OCI-LY3 (cell line): ENCODE measurements around the gene B4GALT6.
A peak's percentile ranks its signal among the peaks of the same experiment; 100 is the strongest.

ENCODE experiments used
- H2AFZ ChIP-seq: fragments of 200-600, 300-600 bp; shearing (Covaris generic); 2 replicates; pipeline ENCODE4 v1.6.0; 2014; ENCODE audit warnings: antibody characterized with exemption, low read depth, low read length
- H3K27ac ChIP-seq: fragments of 200-600, 300-600 bp; sonication (generic); 2 replicates; pipeline ENCODE4 v1.5.1; 2014; ENCODE audit warnings: mild to moderate bottlenecking, low read length, moderate library complexity, mixed read lengths
- H3K27me3 ChIP-seq: fragments of 200-600, 300-600 bp; sonication (generic); 2 replicates; pipeline ENCODE4 v1.6.1; 2014; ENCODE audit warnings: low read depth, low read length, mixed read lengths
- H3K36me3 ChIP-seq: fragments of 200-600, 300-600 bp; sonication (generic); replicated peaks from 2 replicates; pipeline ENCODE3; 2014; ENCODE audit warnings: low read depth, low read length, mixed read lengths
- H3K4me1 ChIP-seq: fragments of 300-600, 200-600 bp; sonication (generic); 2 replicates; pipeline ENCODE4 v1.6.1; 2014; ENCODE audit warnings: low read length, mixed read lengths
- H3K4me2 ChIP-seq: fragments of 200-600, 300-600 bp; sonication (generic); 2 replicates; pipeline ENCODE4 v1.6.1; 2014; ENCODE audit warnings: low read length, mixed read lengths
- H3K4me3 ChIP-seq: fragments of 300-600, 200-600 bp; sonication (generic); 2 replicates; pipeline ENCODE4 v1.5.1; 2014; ENCODE audit warnings: antibody characterized with exemption, mild to moderate bottlenecking, low read length, moderate library complexity
- H3K79me2 ChIP-seq: fragments of 300-600, 200-600 bp; shearing (Covaris generic); 2 replicates; pipeline ENCODE4 v1.6.1; 2014; ENCODE audit warnings: mild to moderate bottlenecking, low read length, mixed read lengths
- H3K9ac ChIP-seq: fragments of 300-600, 200-600 bp; shearing (Covaris generic); 2 replicates; pipeline ENCODE4 v1.6.0; 2014; ENCODE audit warnings: mild to moderate bottlenecking, low read length, moderate library complexity
- H3K9me3 ChIP-seq: fragments of 200-600, 300-600 bp; shearing (Covaris generic); 2 replicates; pipeline ENCODE4 v1.6.1; 2014; ENCODE audit warnings: low read length, mixed read lengths; ENCODE audit not compliant: insufficient read depth
- H4K20me1 ChIP-seq: fragments of 200-600, 300-600 bp; sonication (generic); 2 replicates; pipeline ENCODE4 v1.6.1; 2016; ENCODE audit warnings: low read length, mixed read lengths; ENCODE audit not compliant: insufficient read depth
- EZH2phosphoT487 ChIP-seq: fragments of 200-600 bp; shearing (Covaris generic); IDR thresholded peaks from 2 replicates; pipeline ENCODE4 v1.6.1; 2018; ENCODE audit warnings: antibody characterized with exemption, mixed run types, low read depth
- TF ChIP-seq, protein P1 (sequence below): fragments of 200-600, 300-600 bp; sonication (generic); IDR thresholded peaks from 2 replicates; pipeline ENCODE4 v1.5.1; 2014; ENCODE audit warnings: antibody characterized with exemption, low read length, low read depth

B4GALT6 gene

DNA sequence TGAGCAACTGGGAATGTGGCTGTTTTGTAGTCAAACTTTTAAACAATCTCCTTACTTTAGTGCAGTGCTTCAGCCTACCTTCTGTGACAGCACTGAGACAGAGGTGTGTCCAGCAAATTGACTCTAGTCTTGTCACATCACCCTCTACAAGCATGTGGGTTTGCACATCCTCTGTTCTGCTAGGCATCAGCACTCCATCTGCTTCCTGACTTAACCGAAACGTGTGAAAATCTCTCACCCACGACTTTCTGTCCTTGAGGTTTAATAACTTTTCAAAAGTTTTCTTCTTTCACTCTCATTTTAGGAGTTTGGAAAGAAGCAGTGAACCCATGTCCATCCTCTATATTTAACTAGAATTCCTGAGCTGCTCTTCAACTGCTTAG, 50.1 kb downstream of the B4GALT6 start:
- Histone ChIP-seq H3K36me3 (peaks cover 8% of the 10 kb centered on the region), H2AFZ (no peak overlapping the region), H3K9me3 (no peaks in the 10 kb centered on the region), H3K27me3 (no peaks in the 10 kb centered on the region), H3K27ac (no peak overlapping the region), H4K20me1 (no peaks in the 10 kb centered on the region), H3K4me2 (no peak overlapping the region), H3K9ac (no peak overlapping the region), H3K4me1 (peaks cover 24% of the 10 kb centered on the region), H3K4me3 (no peak overlapping the region), H3K79me2 (no peaks in the 10 kb centered on the region)
- TF ChIP-seq EZH2phosphoT487, result no peak
- TF ChIP-seq, protein P1, sequence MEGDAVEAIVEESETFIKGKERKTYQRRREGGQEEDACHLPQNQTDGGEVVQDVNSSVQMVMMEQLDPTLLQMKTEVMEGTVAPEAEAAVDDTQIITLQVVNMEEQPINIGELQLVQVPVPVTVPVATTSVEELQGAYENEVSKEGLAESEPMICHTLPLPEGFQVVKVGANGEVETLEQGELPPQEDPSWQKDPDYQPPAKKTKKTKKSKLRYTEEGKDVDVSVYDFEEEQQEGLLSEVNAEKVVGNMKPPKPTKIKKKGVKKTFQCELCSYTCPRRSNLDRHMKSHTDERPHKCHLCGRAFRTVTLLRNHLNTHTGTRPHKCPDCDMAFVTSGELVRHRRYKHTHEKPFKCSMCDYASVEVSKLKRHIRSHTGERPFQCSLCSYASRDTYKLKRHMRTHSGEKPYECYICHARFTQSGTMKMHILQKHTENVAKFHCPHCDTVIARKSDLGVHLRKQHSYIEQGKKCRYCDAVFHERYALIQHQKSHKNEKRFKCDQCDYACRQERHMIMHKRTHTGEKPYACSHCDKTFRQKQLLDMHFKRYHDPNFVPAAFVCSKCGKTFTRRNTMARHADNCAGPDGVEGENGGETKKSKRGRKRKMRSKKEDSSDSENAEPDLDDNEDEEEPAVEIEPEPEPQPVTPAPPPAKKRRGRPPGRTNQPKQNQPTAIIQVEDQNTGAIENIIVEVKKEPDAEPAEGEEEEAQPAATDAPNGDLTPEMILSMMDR, result no peak

DNA sequence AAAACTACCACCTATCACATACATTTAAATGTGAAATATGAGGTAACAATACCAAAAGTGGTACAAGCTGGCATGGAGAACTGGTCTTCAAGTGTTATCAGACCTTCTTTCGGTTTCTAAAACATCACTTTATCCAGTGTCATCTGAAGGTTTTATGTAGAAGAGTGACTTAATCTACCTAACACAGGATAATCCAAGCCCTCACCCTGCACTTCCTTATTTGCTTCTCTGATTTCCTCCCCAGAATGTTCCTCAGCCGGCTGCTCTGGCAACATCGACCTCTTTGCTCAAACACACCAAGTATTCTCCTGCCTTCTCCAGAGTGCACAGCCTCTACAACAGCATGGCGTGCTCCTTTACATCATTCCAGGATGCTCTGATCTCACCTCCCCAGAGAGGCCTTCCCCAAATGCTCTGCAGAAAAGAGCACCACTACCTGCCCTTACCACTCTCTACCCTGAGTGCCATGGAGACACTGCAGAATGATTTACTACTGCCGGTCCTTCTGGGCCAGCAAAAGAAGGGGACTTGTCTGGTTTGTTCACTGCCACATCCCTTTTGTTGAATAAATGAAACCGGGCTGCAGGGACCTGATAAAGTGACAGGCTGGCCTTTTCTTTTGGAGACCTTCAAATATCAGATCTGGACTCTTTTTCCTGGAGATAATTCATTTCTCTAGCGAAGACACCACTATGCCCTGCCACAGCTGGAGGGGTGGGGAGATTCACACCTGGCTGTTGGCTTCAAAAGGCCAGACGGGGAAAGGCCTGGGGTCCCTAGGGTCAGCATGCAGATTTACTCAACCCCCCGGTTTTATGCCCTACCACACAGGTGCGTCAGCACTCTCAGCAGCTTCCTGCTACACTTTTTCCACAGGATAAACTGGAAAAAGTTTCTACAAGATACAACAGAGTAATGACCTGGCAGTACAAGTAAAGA, 50.7 kb downstream of the B4GALT6 start:
- no peak overlapping the region for H2AFZ ChIP-seq
- no peaks in the 10 kb centered on the region for H3K9me3 ChIP-seq
- TF ChIP-seq, protein P1, result no peak
- no peak for TF ChIP-seq EZH2phosphoT487
- peaks cover 8% of the 10 kb centered on the region for H3K36me3 ChIP-seq
- H4K20me1 ChIP-seq, result no peaks in the 10 kb centered on the region
- H3K27ac ChIP-seq, result no peak overlapping the region
- no peak overlapping the region for H3K4me3 ChIP-seq
- no peaks in the 10 kb centered on the region for H3K27me3 ChIP-seq
- H3K4me2 ChIP-seq, result no peak overlapping the region
- no peaks in the 10 kb centered on the region for H3K79me2 ChIP-seq
- H3K9ac ChIP-seq, result no peak overlapping the region
- H3K4me1 ChIP-seq, result peaks cover 24% of the 10 kb centered on the region

DNA sequence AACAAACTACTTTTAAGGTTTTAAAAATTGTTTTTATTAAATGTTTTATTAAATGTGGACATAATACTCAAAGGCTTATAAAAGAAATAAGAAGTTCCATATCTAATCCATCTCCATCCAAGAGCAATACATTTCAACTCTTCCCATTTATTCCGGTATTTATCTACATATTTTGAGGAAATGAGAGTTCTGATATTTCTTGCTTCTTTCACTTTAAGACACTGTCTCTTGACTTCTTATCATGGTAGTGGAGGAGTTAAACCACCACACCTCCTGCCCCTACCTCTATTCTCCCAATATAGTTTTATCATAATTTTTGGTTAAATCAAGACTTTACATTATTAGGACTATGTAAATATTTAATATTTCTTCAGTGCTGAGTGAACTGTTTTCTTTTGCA, 52.0 kb downstream of the B4GALT6 start:
- Histone ChIP-seq H3K79me2 (no peaks in the 10 kb centered on the region), H3K4me2 (peak overlapping the region; percentile 4; the same call in 1 of the 2 replicates), H3K27me3 (no peaks in the 10 kb centered on the region), H3K4me3 (no peak overlapping the region), H4K20me1 (no peaks in the 10 kb centered on the region), H3K36me3 (peaks cover 5% of the 10 kb centered on the region), H2AFZ (no peak overlapping the region), H3K9ac (no peak overlapping the region), H3K9me3 (no peaks in the 10 kb centered on the region), H3K27ac (no peak overlapping the region), H3K4me1 (peaks cover 24% of the 10 kb centered on the region)
- TF ChIP-seq EZH2phosphoT487, result no peak
- TF ChIP-seq, protein P1, result no peak

DNA sequence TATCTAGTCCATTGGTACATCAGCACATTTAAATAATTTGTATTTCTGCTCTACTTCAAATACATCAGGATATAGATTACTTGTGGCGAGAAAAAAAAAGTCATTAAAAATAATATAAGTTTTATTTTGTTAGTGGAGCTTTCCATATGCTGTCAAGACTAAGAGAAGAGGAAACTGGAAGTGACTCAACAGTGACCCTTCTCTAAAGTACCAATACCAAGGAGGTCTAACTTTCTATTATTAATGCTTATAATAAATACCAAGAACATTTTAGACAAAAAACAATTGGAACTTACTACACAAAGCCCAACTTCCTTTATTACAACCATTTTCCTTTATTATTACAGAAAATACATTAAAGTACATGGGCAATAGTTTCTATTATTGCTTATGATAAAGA, 52.9 kb downstream of the B4GALT6 start:
- Histone ChIP-seq H3K36me3 (no peaks in the 10 kb centered on the region), H3K27me3 (no peaks in the 10 kb centered on the region), H4K20me1 (no peaks in the 10 kb centered on the region), H3K4me1 (peaks cover 24% of the 10 kb centered on the region), H3K27ac (no peak overlapping the region), H3K4me2 (no peak overlapping the region), H3K79me2 (no peaks in the 10 kb centered on the region), H3K4me3 (no peak overlapping the region), H3K9me3 (no peaks in the 10 kb centered on the region), H2AFZ (no peak overlapping the region), H3K9ac (no peak overlapping the region)
- TF ChIP-seq, protein P1, result no peak
- TF ChIP-seq EZH2phosphoT487, result no peak
